Measurements from ENCODE around the gene KRCC1. TPM values are rescaled to one million over a fixed set of nuclear protein-coding genes. Genes with fewer than 3 reads are reported as not detected.

KRCC1 gene
- total and polyA plus RNA-seq, 2 experiments from 2014 or later = 10.3 to 12.5 TPM

- Mint-ChIP-seq H3K27me3 (ENCODE audit: insufficient read depth, low read depth, poor library complexity) (peaks cover 6% of the 10 kb centered on the region), H3K27ac (no peak overlapping the region), H3K36me3 (ENCODE audit: low read depth) (no peaks in the 10 kb centered on the region), H3K4me3 (no peak overlapping the region), H3K9me3 (no peaks in the 10 kb centered on the region), H3K4me1 (peaks cover 12% of the 10 kb centered on the region)
- no peak overlapping the region for H3K27ac ChIP-seq (ENCODE audit: low read depth)
- H3K27me3 ChIP-seq (ENCODE audit: insufficient read depth) = no peaks in the 10 kb centered on the region
- H3K4me3 ChIP-seq = no peak overlapping the region
- DNase-seq (ENCODE audit: low spot score) (no peak), ATAC-seq (no peak)
- H2AFZ ChIP-seq = no peak overlapping the region
- H3K79me2 ChIP-seq (replicated peaks; ENCODE audit: insufficient read depth) = no peaks in the 10 kb centered on the region
- 0 out of 2 replicates have a peak, but pooled peaks cover 8% of the 10 kb centered on the region for H3K4me1 ChIP-seq (ENCODE audit: insufficient read depth)
- TF ChIP-seq REST (IDR thresholded peaks at IDR 0.05; ENCODE audit: unreplicated experiment) = no peak
- peak; percentile 10 to 49; a peak in 2 of 4 replicates for TF ChIP-seq CTCF (conservative IDR thresholded peaks at IDR 0.05; ENCODE audit: low read depth in 2 of 2)
- H3K9me2 ChIP-seq (ENCODE audit: insufficient read depth) = peaks cover 5% of the 10 kb centered on the region; the same call in 1 of the 2 replicates
- H3K4me2 ChIP-seq = no peak overlapping the region
- H3K36me3 ChIP-seq (ENCODE audit: insufficient read depth) = no peaks in the 10 kb centered on the region
- no peaks in the 10 kb centered on the region for H4K20me1 ChIP-seq (replicated peaks; ENCODE audit: insufficient read depth)
- H3F3A ChIP-seq (replicated peaks; ENCODE audit: low read depth) = no peaks in the 10 kb centered on the region
Observed at GRCh38 chr2:88010136-88010535, 45.4 kb downstream of the KRCC1 start.

GRCh38 chr2:88006912-88007439 lies 48.6 kb downstream of the KRCC1 start:
- peaks cover 16% of the 10 kb centered on the region; the same call in 1 of the 2 replicates for H3K4me1 ChIP-seq (ENCODE audit: insufficient read depth)
- DNase-seq (ENCODE audit: low spot score) = peak; percentile 70
- no peak overlapping the region for H3K27ac ChIP-seq (ENCODE audit: low read depth)
- H4K20me1 ChIP-seq (replicated peaks; ENCODE audit: insufficient read depth) = no peaks in the 10 kb centered on the region
- peak; percentile 55 for ATAC-seq
- H2AFZ ChIP-seq = peak overlapping the region; percentile 98; the same call in 1 of the 2 replicates
- H3K9me2 ChIP-seq (ENCODE audit: insufficient read depth) = peaks cover 5% of the 10 kb centered on the region; the same call in 1 of the 2 replicates
- H3K27me3 ChIP-seq (ENCODE audit: insufficient read depth) = no peaks in the 10 kb centered on the region
- no peak overlapping the region for H3K4me3 Mint-ChIP-seq
- TF ChIP-seq ZNF331 (CRISPR knock-in tag; IDR thresholded peaks at IDR 0.05; ENCODE audit: low read depth) (no peak), NANOG (IDR thresholded peaks at IDR 0.05; ENCODE audit: borderline replicate concordance) (no peak), ETS1 (IDR thresholded peaks at IDR 0.05) (no peak)
- H3K36me3 ChIP-seq (ENCODE audit: insufficient read depth) = no peaks in the 10 kb centered on the region
- H3K9me3 Mint-ChIP-seq = no peaks in the 10 kb centered on the region
- no peak overlapping the region for H3K4me3 ChIP-seq
- peaks cover 22% of the 10 kb centered on the region for H3K4me1 Mint-ChIP-seq
- no peak overlapping the region for H3K4me2 ChIP-seq
- no peaks in the 10 kb centered on the region for H3K79me2 ChIP-seq (replicated peaks; ENCODE audit: insufficient read depth)
- no peaks in the 10 kb centered on the region for H3F3A ChIP-seq (replicated peaks; ENCODE audit: low read depth)
- peaks cover 11% of the 10 kb centered on the region for H3K27me3 Mint-ChIP-seq (ENCODE audit: insufficient read depth, low read depth, poor library complexity)
- H3K36me3 Mint-ChIP-seq (ENCODE audit: low read depth) = no peaks in the 10 kb centered on the region
- no peak overlapping the region for H3K27ac Mint-ChIP-seq

All from GM23338 (cell line).